ENCODE data around the gene KDM1A.
"Not testable (repeated sequence)": the region's sequence is repeated elsewhere in the genome, so short reads cannot be mapped to it uniquely, and the experiment has no call there.

Gene KDM1A

GRCh38 chr1:23019094-23019862 is at the start of gene KDM1A:
Gene KDM1A, plus strand, starts transcription at chr1:23019468. Its CDS starts 129 bp downstream, at chr1:23019597.
- DNase-seq = peak; percentile 95

- no peak for DNase-seq
Measured at GRCh38 chr1:22970096-22970495, 49.2 kb upstream of the KDM1A start.

- DNase-seq = no peak
Measured at GRCh38 chr1:22971161-22971560, 48.1 kb upstream of the KDM1A start.

- no peak for DNase-seq
Measured at GRCh38 chr1:22971611-22972405, 47.5 kb upstream of the KDM1A start.

GRCh38 chr1:22972760-22973159 is 46.5 kb upstream of the KDM1A start, which contains the start of gene LACTBL1:
Gene LACTBL1, minus strand, starts transcription at chr1:22972866. Its CDS starts 550 bp downstream, at chr1:22972316.
- no peak for DNase-seq

GRCh38 chr1:22975694-22976093 is 43.6 kb upstream of the KDM1A start:
- no peak for DNase-seq

- no peak for DNase-seq
Measured at GRCh38 chr1:22976127-22976460, 43.2 kb upstream of the KDM1A start.

GRCh38 chr1:22976461-22977243 is 42.6 kb upstream of the KDM1A start:
- DNase-seq = peak; percentile 53

- DNase-seq = no peak
Measured at GRCh38 chr1:22978299-22978698, 41.0 kb upstream of the KDM1A start.

GRCh38 chr1:22980471-22980790 is 38.8 kb upstream of the KDM1A start:
- not testable (repeated sequence) for DNase-seq

GRCh38 chr1:22983944-22984343 is 35.3 kb upstream of the KDM1A start:
- no peak for DNase-seq

GRCh38 chr1:22992384-22992783 is 26.9 kb upstream of the KDM1A start:
- DNase-seq = not testable (repeated sequence)

- not testable (repeated sequence) for DNase-seq
Measured at GRCh38 chr1:22993220-22993795, 26.0 kb upstream of the KDM1A start.

GRCh38 chr1:22995774-22996173 is 23.5 kb upstream of the KDM1A start:
- no peak for DNase-seq

GRCh38 chr1:22997528-22997927 is 21.7 kb upstream of the KDM1A start:
- not testable (repeated sequence) for DNase-seq

GRCh38 chr1:23000133-23000532 is 19.1 kb upstream of the KDM1A start:
- DNase-seq = not testable (repeated sequence)

GRCh38 chr1:23002218-23002617 is 17.1 kb upstream of the KDM1A start:
- not testable (repeated sequence) for DNase-seq

GRCh38 chr1:23004112-23004511 is 15.2 kb upstream of the KDM1A start:
- no peak for DNase-seq

GRCh38 chr1:23004769-23005168 is 14.5 kb upstream of the KDM1A start:
- not testable (repeated sequence) for DNase-seq

- DNase-seq = no peak
Measured at GRCh38 chr1:23007106-23007505, 12.2 kb upstream of the KDM1A start.

GRCh38 chr1:23008901-23009300 is 10.4 kb upstream of the KDM1A start:
- no peak for DNase-seq

GRCh38 chr1:23010025-23010424 is 9.2 kb upstream of the KDM1A start:
- DNase-seq = not testable (repeated sequence)

- no peak for DNase-seq
Measured at GRCh38 chr1:23013657-23014056, 5.6 kb upstream of the KDM1A start.
